Heart left ventricle (tissue), 13 donors: ENCODE results near the gene COL20A1.

Source experiments
- CTCF ChIP-seq, 12 donors: fragments of 200-600 bp; sonication (generic) in 4 of 12; IDR thresholded peaks; one replicate each; pipeline versions ENCODE4 v1.5.0 to v1.8.0; 2018 to 2022; ENCODE audit warnings: antibody characterized with exemption in 12 of 12, mild to moderate bottlenecking in 5 of 12
- POLR2A ChIP-seq, 2 donors: fragments of 450-650 bp; IDR thresholded peaks; one replicate each; pipeline ENCODE4 v1.6.1; 2017; ENCODE audit warnings: antibody characterized with exemption in 2 of 2, mild to moderate bottlenecking in 2 of 2, moderate library complexity in 2 of 2
- donor health status: ischemic (EF 13 %, LVEDD 7.1; RV severe dilation, severe dysfunction).
- donor health status: DM: no; HTN: yes; CAD: no.
- donor health status: DM: no; HTN: no; CAD: no.
- donor health status: ischemic (EF 25% LVEDD 6.9; RV normal size, moderate dysfunction).
- donor health status: ischemic (EF 25% LVEDD 5.7; RV mildly dilated, moderate dysfunction).
- donor health status: ischemic (EF 35%, LVEDD 5.7; RV mildly dilated, moderate dysfunction).
- donor health status: nonischemic (EF 11% LVEDD 7.7; RV severe dilation, severe dysfunction).
- donor health status: DM: yes; HTN: yes; CAD: no.
- donor health status: PGD.
- donor health status: ischemic (EF 29% LVEDD 5.4; RV normal size, mild dysfunction).
- donor health status: nonischemic (EF 23%, LVEDD 6.1; RV moderate dilation, normal function).

GRCh38 chr20:63383556-63383955 is 90.6 kb downstream of the COL20A1 start:
- TF ChIP-seq POLR2A (IDR thresholded peaks at IDR 0.05) (no peak), CTCF (IDR thresholded peaks at IDR 0.05) (no peak)
